Subcutaneous adipose tissue (tissue), 4 donors: ENCODE results near the gene ZBTB5. TPM values are rescaled to one million over a fixed set of nuclear protein-coding genes. Genes with fewer than 3 reads are reported as not detected.

Experiments
- total RNA-seq, 4 donors: library from RNA; depleted of rRNA; stranded (reverse); fragments of >200 nt; gene quantifications; one replicate each; pipeline ENCODE4 v1.1.0, GENCODE V29; 2016
- TF ChIP-seq, protein P1 (sequence below): fragments of 450-650 bp; IDR thresholded peaks from one replicate; pipeline ENCODE4 v1.5.1; 2016; ENCODE audit warnings: low read depth, mild to moderate bottlenecking, control low read depth, antibody characterized with exemption, moderate library complexity

Gene ZBTB5
- total RNA-seq, 4 donors from 2014 or later: 6.0 to 9.0 (median 7.7) TPM

GRCh38 chr9:37464006-37464405, 1.2 kb downstream of the ZBTB5 start:
- TF ChIP-seq, protein P1, sequence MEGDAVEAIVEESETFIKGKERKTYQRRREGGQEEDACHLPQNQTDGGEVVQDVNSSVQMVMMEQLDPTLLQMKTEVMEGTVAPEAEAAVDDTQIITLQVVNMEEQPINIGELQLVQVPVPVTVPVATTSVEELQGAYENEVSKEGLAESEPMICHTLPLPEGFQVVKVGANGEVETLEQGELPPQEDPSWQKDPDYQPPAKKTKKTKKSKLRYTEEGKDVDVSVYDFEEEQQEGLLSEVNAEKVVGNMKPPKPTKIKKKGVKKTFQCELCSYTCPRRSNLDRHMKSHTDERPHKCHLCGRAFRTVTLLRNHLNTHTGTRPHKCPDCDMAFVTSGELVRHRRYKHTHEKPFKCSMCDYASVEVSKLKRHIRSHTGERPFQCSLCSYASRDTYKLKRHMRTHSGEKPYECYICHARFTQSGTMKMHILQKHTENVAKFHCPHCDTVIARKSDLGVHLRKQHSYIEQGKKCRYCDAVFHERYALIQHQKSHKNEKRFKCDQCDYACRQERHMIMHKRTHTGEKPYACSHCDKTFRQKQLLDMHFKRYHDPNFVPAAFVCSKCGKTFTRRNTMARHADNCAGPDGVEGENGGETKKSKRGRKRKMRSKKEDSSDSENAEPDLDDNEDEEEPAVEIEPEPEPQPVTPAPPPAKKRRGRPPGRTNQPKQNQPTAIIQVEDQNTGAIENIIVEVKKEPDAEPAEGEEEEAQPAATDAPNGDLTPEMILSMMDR: no peak

- TF ChIP-seq, protein P1: no peak
These were observed 8.4 kb downstream of the ZBTB5 start for GRCh38 chr9:37456817-37457216.

- TF ChIP-seq, protein P1: no peak
These were observed 9.2 kb downstream of the ZBTB5 start for GRCh38 chr9:37455884-37456647.

DNA sequence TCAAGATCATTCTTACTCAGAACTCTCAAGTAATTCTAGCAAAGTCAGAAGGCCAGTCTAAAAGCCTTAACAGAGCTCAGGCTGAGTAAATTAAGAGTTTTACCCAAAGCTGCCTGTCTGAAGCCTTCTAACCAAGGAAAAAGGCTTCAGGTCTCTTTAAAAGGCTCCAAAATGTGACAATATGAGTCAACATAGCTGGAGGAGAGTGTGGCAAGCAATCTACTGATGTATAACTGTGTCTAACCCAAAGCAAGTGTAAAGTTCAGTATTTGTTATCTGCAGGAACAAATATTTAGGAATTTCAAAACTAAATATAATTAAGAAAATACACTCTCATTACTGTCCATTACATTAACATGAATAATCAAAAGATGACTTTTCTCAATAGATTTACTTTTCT, 11.0 kb downstream of the ZBTB5 start:
- TF ChIP-seq, protein P1: no peak

DNA sequence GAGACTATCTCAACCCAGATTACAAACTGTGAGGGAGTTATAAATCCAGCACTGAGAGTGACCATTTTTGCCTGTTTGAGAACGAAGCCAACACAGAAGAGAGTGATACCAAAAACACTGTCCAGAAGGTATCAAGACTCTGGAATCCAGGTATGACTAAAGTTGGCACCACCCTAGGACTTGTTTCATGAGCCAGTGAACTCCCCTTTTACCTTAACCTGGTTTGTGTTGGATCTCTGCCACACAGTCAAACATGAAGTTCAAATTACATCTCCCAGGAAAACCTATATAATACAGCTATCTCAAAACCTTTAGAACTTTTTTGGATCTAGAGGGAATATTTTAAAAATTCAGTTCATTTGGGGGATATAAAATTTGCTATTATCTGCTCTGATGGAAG, 11.4 kb downstream of the ZBTB5 start:
- TF ChIP-seq, protein P1: no peak

DNA sequence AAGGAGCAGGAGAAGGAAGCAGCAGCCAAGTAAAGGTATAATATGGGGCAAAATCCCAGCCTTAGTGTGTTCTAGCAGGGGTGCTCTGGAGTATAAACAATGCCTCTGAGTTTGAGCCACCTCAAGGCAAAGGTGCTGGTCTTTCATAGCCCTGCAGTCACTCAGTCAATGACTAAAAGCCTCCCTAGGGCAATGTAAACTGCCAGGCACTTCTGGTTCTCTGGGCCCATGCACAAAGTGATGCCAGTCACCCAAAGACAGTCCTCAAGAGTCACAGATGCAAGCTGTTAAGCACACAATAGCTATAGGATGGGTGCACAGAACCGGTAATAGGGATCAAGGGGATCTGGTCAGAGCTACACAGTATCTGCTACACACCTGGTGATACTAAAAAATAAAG, 12.6 kb downstream of the ZBTB5 start:
- TF ChIP-seq, protein P1: no peak

DNA sequence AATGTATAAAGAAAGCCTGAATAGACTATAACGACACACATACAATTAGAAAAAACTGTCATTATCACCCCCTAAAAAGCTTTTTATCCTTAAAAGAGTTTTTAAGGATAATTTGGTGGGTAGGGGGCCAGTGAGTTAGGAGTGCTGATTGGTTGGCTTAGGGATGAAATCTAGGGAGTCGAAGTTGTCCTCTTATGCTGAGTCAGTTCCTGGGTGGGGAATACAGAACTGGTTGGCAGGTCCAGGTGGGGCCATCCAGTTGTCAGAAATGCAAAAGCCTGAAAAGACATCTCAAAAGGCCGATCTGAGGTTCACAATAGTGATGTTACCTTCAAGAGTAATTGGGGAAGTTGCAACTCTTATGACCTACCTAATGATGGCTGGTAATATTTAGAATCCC, 13.6 kb downstream of the ZBTB5 start:
- TF ChIP-seq, protein P1: no peak
